RWPE1 (cell line): ENCODE measurements around the gene SCAF1.

Experiments
- CTCF ChIA-PET: fragments of 350-600 bp; sonication (Branson Sonifier 250); formaldehyde crosslinking; extraction: SDS; loops from one replicate; lab custom pipeline; 2021; lab: Yijun Ruan, JAX
- POLR2A ChIA-PET: fragments of 400-600 bp; formaldehyde crosslinking; extraction: SDS; loops from one replicate; lab custom pipeline; 2020; ENCODE audit warnings: antibody characterized with exemption; ENCODE audit not compliant: low non-redundant PET; lab: Yijun Ruan, JAX
- DNase-seq: peaks from one replicate; pipeline ENCODE4 v3.0.0; 2012; ENCODE audit warnings: low spot score
- H3K27ac ChIP-seq: fragments of 450-650 bp; 2 replicates; pipeline ENCODE4 v1.5.1; 2017
- TF ChIP-seq, protein P1 (sequence below): fragments of 450-650 bp; conservative IDR thresholded peaks from 2 replicates; pipeline ENCODE4 v1.5.1; 2017; ENCODE audit warnings: low read depth, mild to moderate bottlenecking

The SCAF1 gene

DNA sequence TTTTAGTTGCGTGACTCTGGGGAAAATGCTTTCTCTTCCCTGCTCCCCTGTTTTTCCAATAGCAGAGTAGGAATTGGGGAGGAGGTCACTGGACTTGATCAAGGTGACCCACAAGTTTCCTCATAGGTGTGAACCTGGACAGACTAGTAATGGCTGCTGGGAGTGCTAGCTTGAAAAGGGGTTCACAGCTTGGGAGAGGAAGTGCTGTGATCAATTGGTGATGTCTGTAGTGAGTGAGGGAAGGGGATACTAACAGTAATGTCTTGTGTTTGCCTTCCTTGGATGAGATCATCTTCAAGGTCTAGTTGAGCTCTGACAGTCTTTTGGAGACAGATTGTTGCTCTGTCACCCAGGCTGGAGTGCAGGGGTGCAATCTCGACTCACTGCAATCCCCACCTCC, 25.5 kb downstream of the SCAF1 start:
- ChIA-PET CTCF (no interaction called here), POLR2A (no interaction called here)
- no peak for DNase-seq
- TF ChIP-seq, protein P1, sequence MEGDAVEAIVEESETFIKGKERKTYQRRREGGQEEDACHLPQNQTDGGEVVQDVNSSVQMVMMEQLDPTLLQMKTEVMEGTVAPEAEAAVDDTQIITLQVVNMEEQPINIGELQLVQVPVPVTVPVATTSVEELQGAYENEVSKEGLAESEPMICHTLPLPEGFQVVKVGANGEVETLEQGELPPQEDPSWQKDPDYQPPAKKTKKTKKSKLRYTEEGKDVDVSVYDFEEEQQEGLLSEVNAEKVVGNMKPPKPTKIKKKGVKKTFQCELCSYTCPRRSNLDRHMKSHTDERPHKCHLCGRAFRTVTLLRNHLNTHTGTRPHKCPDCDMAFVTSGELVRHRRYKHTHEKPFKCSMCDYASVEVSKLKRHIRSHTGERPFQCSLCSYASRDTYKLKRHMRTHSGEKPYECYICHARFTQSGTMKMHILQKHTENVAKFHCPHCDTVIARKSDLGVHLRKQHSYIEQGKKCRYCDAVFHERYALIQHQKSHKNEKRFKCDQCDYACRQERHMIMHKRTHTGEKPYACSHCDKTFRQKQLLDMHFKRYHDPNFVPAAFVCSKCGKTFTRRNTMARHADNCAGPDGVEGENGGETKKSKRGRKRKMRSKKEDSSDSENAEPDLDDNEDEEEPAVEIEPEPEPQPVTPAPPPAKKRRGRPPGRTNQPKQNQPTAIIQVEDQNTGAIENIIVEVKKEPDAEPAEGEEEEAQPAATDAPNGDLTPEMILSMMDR, result no peak
- H3K27ac ChIP-seq, result no peak overlapping the region

DNA sequence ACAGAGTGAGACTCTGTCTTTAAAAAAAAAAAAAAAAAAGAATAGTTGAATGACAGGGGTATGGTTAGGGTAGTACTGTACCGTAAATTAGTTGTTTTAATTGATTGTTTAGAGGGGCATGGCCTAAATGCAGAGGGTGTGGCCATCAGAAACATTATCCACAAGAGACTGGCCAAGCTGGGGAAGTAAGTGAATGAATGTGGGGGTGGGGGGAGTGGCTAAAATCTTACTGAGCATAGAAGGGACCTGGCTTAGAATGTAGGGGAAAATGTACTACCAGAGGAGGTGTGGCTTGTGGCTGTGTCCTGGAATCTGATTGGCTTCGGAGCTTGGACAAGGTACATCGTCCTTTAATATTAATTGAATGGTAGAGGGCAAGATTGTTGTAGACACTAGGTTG, 27.5 kb downstream of the SCAF1 start:
- H3K27ac ChIP-seq, result peak overlapping the region; percentile 13; the same call in 1 of the 2 replicates
- DNase-seq, result no peak
- TF ChIP-seq, protein P1, result no peak
- POLR2A ChIA-PET, result no interaction called here
- CTCF ChIA-PET, result interaction anchor here (0.6 to 0.7 kb wide), 3 partner anchors 11 to 124 kb away, joined by 3 to 4 read pairs (median 3); no protein-coding TSS in a partner anchor

DNA sequence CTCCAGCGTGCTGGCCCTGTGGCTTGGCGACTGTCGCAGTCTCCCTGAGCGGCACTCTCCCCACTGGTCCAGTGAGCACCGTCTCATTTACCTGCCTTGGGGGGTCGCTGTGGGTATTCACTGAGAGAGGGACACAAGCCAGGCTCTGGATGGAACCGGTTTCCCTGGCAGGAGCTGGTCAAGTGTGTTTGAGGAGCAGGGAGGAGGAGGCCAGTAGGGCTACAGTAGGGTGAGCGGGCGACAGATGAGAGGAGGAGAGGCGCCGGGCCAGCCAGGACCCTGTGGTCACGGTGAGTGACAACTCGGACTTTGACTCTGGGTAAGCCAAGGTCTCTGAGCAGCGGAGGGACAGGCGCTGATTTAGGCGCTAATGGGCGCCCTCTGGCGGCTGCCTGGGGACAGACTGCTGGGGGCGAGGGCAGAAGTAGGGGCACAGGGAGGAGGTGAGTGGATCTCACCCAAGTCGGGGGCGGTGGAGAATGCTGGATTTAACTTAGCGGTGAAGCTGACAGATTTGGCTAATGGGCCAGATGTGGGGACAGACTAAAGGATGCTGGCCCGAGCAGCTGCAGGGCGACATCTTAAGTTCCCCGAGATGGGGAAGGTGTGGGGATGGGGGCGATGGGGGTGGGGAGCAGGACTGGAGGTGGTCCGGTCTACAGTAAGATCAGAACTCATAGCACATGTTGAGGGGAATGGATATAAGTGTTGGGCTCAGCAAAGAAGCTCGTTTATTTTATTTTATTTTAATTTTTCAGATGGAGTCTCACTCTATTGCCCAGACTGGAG, 30.3 kb downstream of the SCAF1 start:
- peak overlapping the region; percentile 69 for H3K27ac ChIP-seq
- peak; percentile 73 for DNase-seq
- CTCF ChIA-PET, result interaction anchor here (0.5 to 1.4 kb wide), 10 partner anchors 9 to 1640 kb away, joined by 3 to 5 read pairs (median 4); no protein-coding TSS in a partner anchor
- POLR2A ChIA-PET, result interaction anchor here (0.5 kb wide), 1 partner anchor 221 kb away, joined by 6 read pairs; no protein-coding TSS in a partner anchor
- TF ChIP-seq, protein P1, result peak; percentile 91

DNA sequence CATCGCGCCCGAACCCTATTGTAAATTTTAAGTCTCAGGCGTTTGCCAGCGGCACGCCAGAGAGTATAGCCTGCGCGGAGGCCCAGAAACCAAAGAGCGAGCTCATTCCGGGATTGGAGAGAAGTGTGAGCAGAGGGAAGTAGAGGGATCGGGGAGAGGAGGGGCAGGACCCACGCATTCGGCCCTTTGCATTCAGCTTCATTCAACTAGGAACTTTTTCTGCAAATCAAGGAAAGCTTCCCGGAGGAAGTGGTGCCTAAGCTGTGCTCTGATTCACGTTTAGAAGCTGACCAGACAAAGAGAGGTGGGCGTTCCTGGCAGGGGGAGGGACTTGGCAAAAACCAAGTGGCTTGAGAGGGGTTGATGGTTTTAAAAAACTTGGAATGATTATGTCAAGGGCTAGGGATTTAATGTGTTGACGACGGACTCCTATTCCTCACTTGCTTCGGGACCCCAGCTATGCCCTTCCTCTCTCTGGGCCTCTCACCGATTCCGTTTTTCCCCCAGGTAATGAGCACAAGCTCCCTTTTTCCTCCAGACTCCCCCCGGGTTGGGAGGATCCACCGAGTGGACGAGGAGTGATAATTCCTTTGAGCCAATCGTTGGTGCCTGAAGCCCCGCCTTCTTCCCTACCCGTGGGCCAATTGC, 34.3 kb downstream of the SCAF1 start:
- CTCF ChIA-PET, result interaction anchor here (0.6 to 0.7 kb wide), 4 partner anchors 19 to 193 kb away, joined by 3 to 5 read pairs (median 4); no protein-coding TSS in a partner anchor
- TF ChIP-seq, protein P1, result no peak
- H3K27ac ChIP-seq, result peak overlapping the region; percentile 88
- POLR2A ChIA-PET, result interaction anchor here (0.6 to 1.8 kb wide), 4 partner anchors 33 to 91 kb away, joined by 4 to 6 read pairs (median 6); partner anchors contain the start of genes AP2A1 and SCAF1
- DNase-seq, result peak; percentile 87

DNA sequence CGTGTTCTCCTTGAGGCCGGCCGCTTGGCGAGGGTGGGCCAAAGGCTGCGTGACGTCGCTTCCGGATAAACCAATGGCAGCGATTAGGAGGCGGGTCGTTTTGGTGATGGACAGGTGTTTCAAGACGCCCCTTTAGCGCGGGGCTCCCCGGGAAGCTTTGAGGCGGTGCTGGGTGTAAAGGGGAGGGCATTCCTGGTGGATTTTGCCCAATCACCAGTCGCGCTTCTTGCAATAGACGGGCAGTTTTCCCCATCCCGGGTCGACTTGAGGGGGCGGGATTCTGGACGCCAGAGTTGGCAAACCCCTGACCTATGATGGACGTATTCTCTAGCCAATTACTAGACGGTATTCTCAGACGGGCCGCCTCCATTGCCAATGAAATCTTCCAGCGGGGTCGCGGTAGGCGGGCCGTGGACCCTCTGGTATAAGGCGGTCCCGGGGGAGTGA, 34.8 kb downstream of the SCAF1 start:
- ChIA-PET CTCF (interaction anchor here (0.6 to 0.7 kb wide), 2 partner anchors 36 to 194 kb away, joined by 3 read pairs; no protein-coding TSS in a partner anchor), POLR2A (interaction anchor here (0.6 to 1.8 kb wide), 4 partner anchors 33 to 90 kb away, joined by 4 to 6 read pairs (median 6); partner anchors contain the start of genes AP2A1 and SCAF1)
- H3K27ac ChIP-seq, result peak overlapping the region; percentile 88
- DNase-seq, result peak; percentile 100
- TF ChIP-seq, protein P1, result no peak
